Activated CD4-positive, CD25-positive, alpha-beta regulatory T cell (primary cell): Measurements from ENCODE around the gene CCDC88B.

Experiments
- DNase-seq, 4 experiments: peaks; one replicate each; lab custom pipeline; 2025; lab: John Stamatoyannopoulos, UW

Gene CCDC88B

GRCh38 chr11:64339754-64340408 lies at the start of gene CCDC88B:
CCDC88B (plus strand) TSS chr11:64340204; CDS start chr11:64340267, 63 bp downstream.
- peak; percentile 54 to 85 (median 73) for DNase-seq

- DNase-seq, result no peak
Observed at GRCh38 chr11:64290352-64291261, 49.4 kb upstream of the CCDC88B start.

GRCh38 chr11:64291262-64291751 lies 48.7 kb upstream of the CCDC88B start, which contains the start of gene KCNK4:
KCNK4 (plus strand) TSS chr11:64291302; CDS start chr11:64293019, 1,717 bp downstream.
- no peak for DNase-seq

- no peak for DNase-seq
Observed at GRCh38 chr11:64291752-64292459, 48.1 kb upstream of the CCDC88B start.

GRCh38 chr11:64292460-64293254 lies 47.3 kb upstream of the CCDC88B start:
- DNase-seq, result no peak

- DNase-seq, result no peak
Observed at GRCh38 chr11:64294774-64295173, 45.2 kb upstream of the CCDC88B start.

GRCh38 chr11:64295760-64296159 lies 44.2 kb upstream of the CCDC88B start:
- no peak for DNase-seq

- no peak for DNase-seq
Observed at GRCh38 chr11:64296236-64296635, 43.8 kb upstream of the CCDC88B start.

GRCh38 chr11:64296830-64297698 lies 42.9 kb upstream of the CCDC88B start:
- DNase-seq, result no peak

- no peak for DNase-seq
Observed at GRCh38 chr11:64297699-64298358, 42.2 kb upstream of the CCDC88B start.

- DNase-seq, result no peak
Observed at GRCh38 chr11:64298966-64299846, 40.8 kb upstream of the CCDC88B start.

GRCh38 chr11:64299847-64300648 lies 40.0 kb upstream of the CCDC88B start, which contains the start of gene CATSPERZ:
CATSPERZ (plus strand) TSS chr11:64300358; CDS start chr11:64300411, 53 bp downstream.
- no peak for DNase-seq

GRCh38 chr11:64303109-64304031 lies 36.6 kb upstream of the CCDC88B start:
- no peak for DNase-seq

GRCh38 chr11:64304032-64304315 lies 36.0 kb upstream of the CCDC88B start:
- no peak for DNase-seq

- peak; percentile 84 to 93 (median 88) for DNase-seq
Observed at GRCh38 chr11:64304316-64305072, 35.5 kb upstream of the CCDC88B start.

- peak; percentile 99 for DNase-seq
Observed at GRCh38 chr11:64305075-64305690, 34.8 kb upstream of the CCDC88B start, which contains the start of gene ESRRA. ESRRA (plus strand) TSS chr11:64305524; CDS start chr11:64307180, 1,656 bp downstream.
